BJ (cell line): Measurements from ENCODE around the gene BICC1. TPM values are rescaled to one million over a fixed set of nuclear protein-coding genes. Genes with fewer than 3 reads are reported as not detected.
A peak's percentile ranks its signal among the peaks of the same experiment; 100 is the strongest.

Source experiments
- CTCF ChIA-PET: fragments of 350-600 bp; formaldehyde crosslinking; extraction: SDS; loops from one replicate; lab custom pipeline; 2021; ENCODE audit warnings: antibody characterized with exemption, inconsistent platforms; lab: Yijun Ruan, JAX
- POLR2A ChIA-PET: fragments of 300-600 bp; sonication (Branson Sonifier 250); formaldehyde crosslinking; extraction: SDS; loops from one replicate; lab custom pipeline; 2021; ENCODE audit warnings: antibody characterized with exemption; lab: Charles Lee
- DNase-seq: peaks from one replicate; pipeline ENCODE4 v3.0.0-alpha.2; 2011; ENCODE audit warnings: low read depth
- H3K27me3 ChIP-seq: 2 replicates; pipeline ENCODE4 v1.6.0; 2011; ENCODE audit warnings: low read length; ENCODE audit not compliant: control insufficient read depth, insufficient read depth
- H3K36me3 ChIP-seq: 2 replicates; pipeline ENCODE4 v1.5.1; 2011; ENCODE audit warnings: low read length; ENCODE audit not compliant: control insufficient read depth, insufficient read depth
- H3K4me3 ChIP-seq: 2 replicates; pipeline ENCODE4 v1.5.1; 2011; ENCODE audit warnings: low read depth, mild to moderate bottlenecking, control low read depth, low read length
- CTCF ChIP-seq: IDR thresholded peaks from 2 replicates; pipeline ENCODE4 v1.5.1; 2011; ENCODE audit warnings: low read depth, mild to moderate bottlenecking, control low read depth, inconsistent platforms, low read length, moderate library complexity; ENCODE audit not compliant: insufficient read depth
- polyA plus RNA-seq: library from polyadenylated mRNA; depleted of rRNA; stranded (reverse); fragments of >200 nt; gene quantifications from 2 replicates; pipeline ENCODE4 v1.2.3, GENCODE V29; 2011

The BICC1 gene
- polyA plus RNA-seq, 1 experiment, result 27.0 TPM

DNA sequence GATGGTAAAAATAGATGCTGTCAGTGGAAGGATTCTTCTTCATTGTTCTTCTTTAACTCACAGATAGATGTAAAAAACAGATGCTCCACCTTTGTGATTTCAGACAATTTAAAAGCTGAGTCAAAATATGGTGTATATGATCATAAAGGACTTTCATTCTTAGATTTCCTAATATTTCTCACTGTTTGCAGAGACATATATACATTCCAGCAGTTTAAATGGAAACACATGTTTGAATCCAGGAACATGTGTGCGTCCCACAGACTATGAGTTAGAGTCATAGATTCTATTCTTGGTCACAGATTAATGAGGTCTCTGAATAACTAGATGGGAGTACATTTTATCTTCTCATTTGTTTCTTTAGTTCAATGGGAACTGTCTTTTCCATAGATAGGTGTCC, 109.6 kb downstream of the BICC1 start:
- POLR2A ChIA-PET, result interaction anchor here (0.8 kb wide), 1 partner anchor 86 kb away, joined by 7 read pairs; no protein-coding TSS in a partner anchor
- H3K4me3 ChIP-seq, result no peak overlapping the region
- TF ChIP-seq CTCF, result no peak
- peaks cover 3% of the 10 kb centered on the region; the same call in 1 of the 2 replicates for H3K36me3 ChIP-seq
- DNase-seq, result no peak
- no peaks in the 10 kb centered on the region for H3K27me3 ChIP-seq
- CTCF ChIA-PET, result interaction anchor here (0.5 kb wide), 1 partner anchor 48 kb away, joined by 3 read pairs; no protein-coding TSS in a partner anchor

- Histone ChIP-seq H3K4me3 (no peak overlapping the region), H3K27me3 (no peaks in the 10 kb centered on the region), H3K36me3 (peaks cover 2% of the 10 kb centered on the region; the same call in 1 of the 2 replicates)
- peak; percentile 91 for DNase-seq
- no peak for TF ChIP-seq CTCF
- POLR2A ChIA-PET, result no interaction called here
- CTCF ChIA-PET, result interaction anchor here (0.7 kb wide), 1 partner anchor 72 kb away, joined by 3 read pairs; no protein-coding TSS in a partner anchor
Observed at GRCh38 chr10:58625070-58625469, 112.4 kb downstream of the BICC1 start.

DNA sequence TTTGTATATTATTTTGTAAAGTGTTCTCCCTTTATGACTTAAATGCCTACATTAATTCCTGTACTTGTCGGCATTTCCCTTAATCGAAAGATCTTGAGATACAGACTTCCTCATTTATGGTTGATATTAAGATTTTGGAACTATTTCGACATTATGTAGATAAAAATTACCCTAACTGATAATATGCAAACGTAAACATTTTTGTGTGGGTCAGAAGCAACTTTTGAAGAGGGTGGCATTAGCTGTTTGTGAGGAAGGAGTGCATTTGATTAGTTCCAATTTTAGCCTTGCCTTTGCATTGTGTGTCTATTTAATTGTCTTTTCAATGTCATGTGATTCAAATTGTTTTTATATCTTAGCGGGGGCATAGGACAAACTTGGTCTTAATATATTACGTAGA, 114.7 kb downstream of the BICC1 start:
- ChIA-PET CTCF (interaction anchor here (0.6 kb wide), 1 partner anchor 227 kb away, joined by 3 read pairs; no protein-coding TSS in a partner anchor), POLR2A (no interaction called here)
- DNase-seq, result no peak
- no peak overlapping the region for H3K4me3 ChIP-seq
- H3K36me3 ChIP-seq, result peaks cover 4% of the 10 kb centered on the region
- no peaks in the 10 kb centered on the region for H3K27me3 ChIP-seq
- TF ChIP-seq CTCF, result no peak

GRCh38 chr10:58631715-58632114, 119.0 kb downstream of the BICC1 start:
- Histone ChIP-seq H3K4me3 (no peak overlapping the region), H3K27me3 (no peaks in the 10 kb centered on the region), H3K36me3 (peaks cover 4% of the 10 kb centered on the region)
- ChIA-PET CTCF (interaction anchor here (0.5 to 0.7 kb wide), 2 partner anchors 92 to 328 kb away, joined by 3 read pairs; no protein-coding TSS in a partner anchor), POLR2A (no interaction called here)
- TF ChIP-seq CTCF, result no peak
- no peak for DNase-seq

- no peaks in the 10 kb centered on the region for H3K27me3 ChIP-seq
- H3K4me3 ChIP-seq, result no peak overlapping the region
- ChIA-PET CTCF (interaction anchor here (0.7 kb wide), 1 partner anchor 91 kb away, joined by 3 read pairs; no protein-coding TSS in a partner anchor), POLR2A (no interaction called here)
- peaks cover 4% of the 10 kb centered on the region for H3K36me3 ChIP-seq
- no peak for TF ChIP-seq CTCF
- no peak for DNase-seq
Observed at GRCh38 chr10:58632216-58632615, 119.5 kb downstream of the BICC1 start.
